ENCODE data around the gene FGB. TPM values are rescaled to one million over a fixed set of nuclear protein-coding genes. Genes with fewer than 3 reads are reported as not detected.

FGB gene
- not detected in 2 replicates for total RNA-seq

GRCh38 chr4:154562697-154563254 is at the start of gene FGB:
TSS of gene FGB (plus strand) at chr4:154563011. CDS start at chr4:154563019, 8 bp downstream.

GRCh38 chr4:154549894-154550790 is 12.7 kb upstream of the FGB start, which contains the start of gene PLRG1:
TSS of gene PLRG1 (minus strand) at chr4:154550400. CDS start at chr4:154550308, 92 bp downstream.

GRCh38 chr4:154590329-154591006 is 27.7 kb downstream of the FGB start, which contains the start of gene FGA:
TSS of gene FGA (minus strand) at chr4:154590742. CDS start at chr4:154590687, 55 bp downstream.

GRCh38 chr4:154612472-154613414 is 49.9 kb downstream of the FGB start, which contains the start of gene FGG:
TSS of gene FGG (minus strand) at chr4:154612656. CDS start at chr4:154612609, 47 bp downstream.

Other genes with a start within 250 kb of the FGB start
- gene DCHS2, start 71.2 kb upstream of the FGB start, total RNA-seq, result not detected in 2 replicates
- 39.6 and 41.6 TPM in 2 replicates for gene PLRG1, start 12.6 kb upstream of the FGB start, total RNA-seq
- not detected in 2 replicates for gene FGA, start 27.7 kb downstream of the FGB start, total RNA-seq
- gene FGG, start 49.6 kb downstream of the FGB start, total RNA-seq, result not detected in 2 replicates
- under 0.01 and 0.12 TPM in 2 replicates for gene LRAT, start 181.0 kb downstream of the FGB start, total RNA-seq
- gene RBM46, start 218.3 kb downstream of the FGB start, total RNA-seq, result 0.34 TPM in 1 of 2 replicates, not detected in the other

All from pericardium fibroblast (primary cell).